ENCODE data around the gene CCL1. TPM values are rescaled to one million over a fixed set of nuclear protein-coding genes. Genes with fewer than 3 reads are reported as not detected.

The CCL1 gene
- not detected in 5 replicates for total RNA-seq (2022; extraction: Qiagen RNA extraction; ENCODE audit: low read depth)

DNA sequence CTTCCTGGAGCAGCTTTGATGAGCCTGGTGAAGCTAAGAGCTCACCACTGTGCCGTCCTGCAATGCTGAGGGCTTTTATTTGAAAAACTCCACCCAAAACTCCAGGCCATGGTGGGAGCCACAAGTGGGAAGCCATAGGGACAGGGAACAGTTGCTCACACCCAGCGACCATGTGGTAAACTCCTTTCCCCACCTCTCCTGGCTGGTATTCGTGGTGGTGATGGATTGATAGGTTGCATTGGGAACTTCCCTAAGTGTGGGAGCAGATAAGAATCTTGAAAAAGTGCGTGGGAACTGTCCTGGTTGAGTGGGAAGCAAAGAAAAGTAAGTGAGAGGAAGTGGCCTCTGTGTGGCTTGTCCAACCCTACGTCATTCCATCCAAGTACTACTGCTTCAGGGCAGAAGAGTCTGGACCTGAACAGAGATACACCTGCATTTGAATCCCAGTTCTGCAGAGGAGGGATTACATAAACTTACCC is at the start of gene CCL1:
Gene CCL1 (minus strand): TSS at position 51 of the 479 bp plus-strand sequence. CDS start 72 bp downstream, outside the sequence.

DNA sequence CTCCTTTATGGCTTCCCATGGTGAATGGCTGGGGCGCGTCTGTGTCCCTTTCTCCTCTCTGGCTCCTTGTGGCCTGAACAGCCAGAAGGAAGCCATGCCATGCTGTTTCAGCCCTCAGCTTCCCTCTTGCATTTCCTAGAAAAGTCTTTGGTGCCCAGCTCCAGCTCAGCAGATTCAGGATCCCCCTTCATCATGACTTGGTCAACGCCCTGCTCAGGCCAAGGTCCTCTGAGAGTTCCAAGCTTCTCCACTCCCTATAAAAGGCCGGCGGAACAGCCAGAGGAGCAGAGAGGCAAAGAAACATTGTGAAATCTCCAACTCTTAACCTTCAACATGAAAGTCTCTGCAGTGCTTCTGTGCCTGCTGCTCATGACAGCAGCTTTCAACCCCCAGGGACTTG is 6.8 kb downstream of the CCL1 start, which contains the start of gene CCL13:
Gene CCL13 (plus strand): TSS at position 287 of the 400 bp plus-strand sequence. CDS start 47 bp downstream, at position 334.

DNA sequence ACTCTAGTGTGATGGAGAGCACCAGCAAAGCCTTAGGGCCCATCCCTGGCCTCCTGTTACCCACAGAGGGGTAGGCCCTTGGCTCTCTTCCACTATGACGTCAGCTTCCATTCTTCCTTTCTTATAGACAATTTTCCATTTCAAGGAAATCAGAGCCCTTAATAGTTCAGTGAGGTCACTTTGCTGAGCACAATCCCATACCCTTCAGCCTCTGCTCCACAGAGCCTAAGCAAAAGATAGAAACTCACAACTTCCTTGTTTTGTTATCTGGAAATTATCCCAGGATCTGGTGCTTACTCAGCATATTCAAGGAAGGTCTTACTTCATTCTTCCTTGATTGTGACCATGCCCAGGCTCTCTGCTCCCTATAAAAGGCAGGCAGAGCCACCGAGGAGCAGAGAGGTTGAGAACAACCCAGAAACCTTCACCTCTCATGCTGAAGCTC is 44.0 kb downstream of the CCL1 start, which contains the start of gene CCL8:
Gene CCL8 (plus strand): TSS at position 397 of the 445 bp plus-strand sequence. CDS start 67 bp downstream, outside the sequence.

Other genes starting within 250 kb of the CCL1 start
- 65.6 to 117 TPM (median 69.7 TPM) in 5 replicates for gene CCL2, start 107.9 kb downstream of the CCL1 start, total RNA-seq (2022; extraction: Qiagen RNA extraction; ENCODE audit: low read depth)
- 0.29 to 0.50 TPM (median 0.45 TPM) in 5 replicates for gene CCL7, start 93.0 kb downstream of the CCL1 start, total RNA-seq (2022; extraction: Qiagen RNA extraction; ENCODE audit: low read depth)
- not detected in 5 replicates for gene CCL11, start 77.5 kb downstream of the CCL1 start, total RNA-seq (2022; extraction: Qiagen RNA extraction; ENCODE audit: low read depth)
- not detected in 5 replicates for gene CCL8, start 43.8 kb downstream of the CCL1 start, total RNA-seq (2022; extraction: Qiagen RNA extraction; ENCODE audit: low read depth)
- not detected in 5 replicates for gene CCL13, start 6.8 kb downstream of the CCL1 start, total RNA-seq (2022; extraction: Qiagen RNA extraction; ENCODE audit: low read depth)
- gene TMEM132E, start 216.3 kb upstream of the CCL1 start, total RNA-seq (2022; extraction: Qiagen RNA extraction; ENCODE audit: low read depth), result 0.02 to 0.03 TPM (median 0.02 TPM) in 3 of 5 replicates, not detected in the others